Trophoblast cell (in vitro differentiated cells and primary cell): ENCODE measurements around the gene RNU7-1.
A peak's percentile ranks its signal among the peaks of the same experiment; 100 is the strongest.

ENCODE experiments used
- DNase-seq, 2 donors: peaks; one replicate each; pipeline ENCODE4 v3.0.0-alpha.2; 2016
- H2AFZ ChIP-seq: 2 replicates; pipeline ENCODE4 v1.6.1; 2013; ENCODE audit warnings: low read length, moderate library complexity, mild to moderate bottlenecking; ENCODE audit not compliant: insufficient read depth, poor library complexity
- H2AK5ac ChIP-seq: 2 replicates; pipeline ENCODE4 v1.6.1; 2013; ENCODE audit warnings: mild to moderate bottlenecking, low read length
- H2BK120ac ChIP-seq: 2 replicates; pipeline ENCODE4 v1.6.1; 2013; ENCODE audit warnings: low read length, mild to moderate bottlenecking, moderate library complexity; ENCODE audit not compliant: insufficient read depth, poor library complexity
- H2BK12ac ChIP-seq: 2 replicates; pipeline ENCODE4 v1.6.1; 2013; ENCODE audit warnings: mild to moderate bottlenecking, low read length, moderate library complexity
- H2BK5ac ChIP-seq: 2 replicates; pipeline ENCODE4 v1.6.1; 2013; ENCODE audit warnings: low read length, low read depth, moderate library complexity, mild to moderate bottlenecking; ENCODE audit not compliant: poor library complexity
- H3K14ac ChIP-seq: 2 replicates; pipeline ENCODE4 v1.6.1; 2013; ENCODE audit warnings: mild to moderate bottlenecking, low read length
- H3K18ac ChIP-seq: 2 replicates; pipeline ENCODE4 v1.6.1; 2013; ENCODE audit warnings: mild to moderate bottlenecking, low read length
- H3K23ac ChIP-seq: 2 replicates; pipeline ENCODE4 v1.6.1; 2013; ENCODE audit warnings: low read length
- H3K27ac ChIP-seq: 2 replicates; pipeline ENCODE4 v1.5.1; 2013; ENCODE audit warnings: low read depth, mild to moderate bottlenecking, inconsistent platforms, low read length, moderate library complexity
- H3K27me3 ChIP-seq: 2 replicates; pipeline ENCODE4 v1.6.1; 2013; ENCODE audit warnings: inconsistent platforms, mild to moderate bottlenecking, low read length, moderate library complexity; ENCODE audit not compliant: insufficient read depth
- H3K36me3 ChIP-seq, 2 experiments: 1 replicate in 1 of 2; 2 replicates in 1 of 2; pipeline ENCODE4 v1.6.1; 2013; ENCODE audit warnings: low read length in 2 of 2, mild to moderate bottlenecking in 2 of 2, moderate library complexity in 1 of 2; ENCODE audit not compliant: insufficient read depth in 2 of 2, control insufficient read depth in 1 of 2
- H3K4ac ChIP-seq: 2 replicates; pipeline ENCODE4 v1.6.1; 2013; ENCODE audit warnings: low read depth, mild to moderate bottlenecking, low read length, moderate library complexity
- H3K4me1 ChIP-seq, 2 experiments: 1 replicate in 1 of 2; 2 replicates in 1 of 2; pipeline ENCODE4 v1.6.1; 2013; ENCODE audit warnings: low read length in 2 of 2, mild to moderate bottlenecking in 2 of 2, moderate library complexity in 1 of 2; ENCODE audit not compliant: insufficient read depth in 2 of 2, control insufficient read depth in 1 of 2
- H3K4me2 ChIP-seq: 2 replicates; pipeline ENCODE4 v1.6.1; 2013; ENCODE audit warnings: inconsistent platforms, mild to moderate bottlenecking, low read length, moderate library complexity
- H3K4me3 ChIP-seq: 2 replicates; pipeline ENCODE4 v1.5.1; 2013; ENCODE audit warnings: mild to moderate bottlenecking, low read depth, low read length, inconsistent platforms
- H3K79me1 ChIP-seq: one replicate; pipeline ENCODE4 v1.6.1; 2013; ENCODE audit warnings: low read length
- H3K79me2 ChIP-seq: 2 replicates; pipeline ENCODE4 v1.6.1; 2013; ENCODE audit warnings: low read length, mild to moderate bottlenecking; ENCODE audit not compliant: control insufficient read depth, insufficient read depth, poor library complexity
- H3K9ac ChIP-seq: 2 replicates; pipeline ENCODE4 v1.6.1; 2013; ENCODE audit warnings: mild to moderate bottlenecking, low read length
- H3K9me3 ChIP-seq: 2 replicates; pipeline ENCODE4 v1.6.1; 2013; ENCODE audit warnings: low read depth, mild to moderate bottlenecking, control low read depth, inconsistent platforms, low read length; ENCODE audit not compliant: insufficient read depth
- H4K12ac ChIP-seq: 2 replicates; pipeline ENCODE4 v1.6.1; 2013; ENCODE audit warnings: low read depth, mild to moderate bottlenecking, low read length, moderate library complexity
- H4K8ac ChIP-seq: 2 replicates; pipeline ENCODE4 v1.6.1; 2013; ENCODE audit warnings: low read depth, mild to moderate bottlenecking, low read length, moderate library complexity
- H4K91ac ChIP-seq: one replicate; pipeline ENCODE4 v1.6.1; 2013; ENCODE audit warnings: low read depth, mild to moderate bottlenecking, low read length, moderate library complexity
- WGBS: extraction: QIAGEN DNeasy Blood & Tissue Kit; methylation state at CpG from one replicate; pipeline ENCODE4 v1.1.7; 2013; ENCODE audit warnings: missing lambda C conversion rate; ENCODE audit not compliant: insufficient read length, insufficient coverage; ENCODE audit errors: extremely low coverage; 5-methylcytosine and 5-hydroxymethylcytosine counted together

RNU7-1 gene

DNA sequence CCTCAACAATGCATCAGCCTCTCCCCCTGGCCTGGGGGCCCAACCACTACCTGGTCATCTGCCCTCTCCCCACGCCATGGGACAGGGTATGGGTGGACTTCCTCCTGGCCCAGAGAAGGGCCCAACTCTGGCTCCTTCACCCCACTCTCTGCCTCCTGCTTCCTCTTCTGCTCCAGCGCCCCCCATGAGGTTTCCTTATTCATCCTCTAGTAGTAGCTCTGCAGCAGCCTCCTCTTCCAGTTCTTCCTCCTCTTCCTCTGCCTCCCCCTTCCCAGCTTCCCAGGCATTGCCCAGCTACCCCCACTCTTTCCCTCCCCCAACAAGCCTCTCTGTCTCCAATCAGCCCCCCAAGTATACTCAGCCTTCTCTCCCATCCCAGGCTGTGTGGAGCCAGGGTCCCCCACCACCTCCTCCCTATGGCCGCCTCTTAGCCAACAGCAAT is 7.4 kb upstream of the RNU7-1 start:
- H4K8ac ChIP-seq, result no peak overlapping the region
- DNase-seq, result no peak
- no peak overlapping the region for H2BK5ac ChIP-seq
- H2AK5ac ChIP-seq, result no peak overlapping the region
- no peak overlapping the region for H3K27ac ChIP-seq
- no peak overlapping the region for H3K14ac ChIP-seq
- no peak overlapping the region for H3K23ac ChIP-seq
- no peak overlapping the region for H3K4me2 ChIP-seq
- H3K36me3 ChIP-seq, result peaks cover 60 to 68% of the 10 kb centered on the region in 2 experiments
- peaks cover 5 to 9% of the 10 kb centered on the region in 2 experiments for H3K4me1 ChIP-seq
- no peak overlapping the region for H4K91ac ChIP-seq
- H2AFZ ChIP-seq, result no peak overlapping the region
- H3K79me2 ChIP-seq, result peaks cover 8% of the 10 kb centered on the region
- H3K79me1 ChIP-seq, result peaks cover 8% of the 10 kb centered on the region
- H3K9ac ChIP-seq, result no peak overlapping the region
- H3K27me3 ChIP-seq, result no peaks in the 10 kb centered on the region
- no CpG with 5 or more reads among the region's 3 CpGs for WGBS
- H4K12ac ChIP-seq, result no peak overlapping the region
- H2BK120ac ChIP-seq, result no peak overlapping the region
- no peak overlapping the region for H3K4me3 ChIP-seq
- H3K18ac ChIP-seq, result no peak overlapping the region
- H3K9me3 ChIP-seq, result no peaks in the 10 kb centered on the region
- H2BK12ac ChIP-seq, result no peak overlapping the region
- H3K4ac ChIP-seq, result no peak overlapping the region

DNA sequence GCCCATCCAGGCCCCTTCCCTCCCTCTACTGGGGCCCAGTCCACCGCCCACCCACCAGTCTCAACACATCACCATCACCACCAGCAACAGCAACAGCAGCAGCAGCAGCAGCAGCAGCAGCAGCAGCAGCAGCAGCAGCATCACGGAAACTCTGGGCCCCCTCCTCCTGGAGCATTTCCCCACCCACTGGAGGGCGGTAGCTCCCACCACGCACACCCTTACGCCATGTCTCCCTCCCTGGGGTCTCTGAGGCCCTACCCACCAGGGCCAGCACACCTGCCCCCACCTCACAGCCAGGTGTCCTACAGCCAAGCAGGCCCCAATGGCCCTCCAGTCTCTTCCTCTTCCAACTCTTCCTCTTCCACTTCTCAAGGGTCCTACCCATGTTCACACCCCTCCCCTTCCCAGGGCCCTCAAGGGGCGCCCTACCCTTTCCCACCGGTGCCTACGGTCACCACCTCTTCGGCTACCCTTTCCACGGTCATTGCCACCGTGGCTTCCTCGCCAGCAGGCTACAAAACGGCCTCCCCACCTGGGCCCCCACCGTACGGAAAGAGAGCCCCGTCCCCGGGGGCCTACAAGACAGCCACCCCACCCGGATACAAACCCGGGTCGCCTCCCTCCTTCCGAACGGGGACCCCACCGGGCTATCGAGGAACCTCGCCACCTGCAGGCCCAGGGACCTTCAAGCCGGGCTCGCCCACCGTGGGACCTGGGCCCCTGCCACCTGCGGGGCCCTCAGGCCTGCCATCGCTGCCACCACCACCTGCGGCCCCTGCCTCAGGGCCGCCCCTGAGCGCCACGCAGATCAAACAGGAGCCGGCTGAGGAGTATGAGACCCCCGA is 6.8 kb upstream of the RNU7-1 start:
- Histone ChIP-seq H4K12ac (peak overlapping the region; percentile 46), H3K4me2 (peak overlapping the region; percentile 72), H3K79me1 (peaks cover 8% of the 10 kb centered on the region), H3K36me3 (peaks cover 66 to 74% of the 10 kb centered on the region in 2 experiments), H3K9ac (no peak overlapping the region), H2AK5ac (no peak overlapping the region), H2BK5ac (no peak overlapping the region), H3K27me3 (no peaks in the 10 kb centered on the region), H3K27ac (peak overlapping the region; percentile 70), H3K23ac (no peak overlapping the region), H3K18ac (no peak overlapping the region), H3K79me2 (peaks cover 8% of the 10 kb centered on the region), H2BK12ac (no peak overlapping the region), H3K14ac (no peak overlapping the region), H3K4me3 (peak overlapping the region; percentile 54), H3K9me3 (no peaks in the 10 kb centered on the region), H2BK120ac (no peak overlapping the region), H3K4ac (no peak overlapping the region), H4K8ac (peak overlapping the region; percentile 59), H3K4me1 (peaks cover 5 to 9% of the 10 kb centered on the region in 2 experiments), H2AFZ (no peak overlapping the region), H4K91ac (no peak overlapping the region)
- no CpG with 5 or more reads among the region's 36 CpGs for WGBS
- DNase-seq, result no peak

DNA sequence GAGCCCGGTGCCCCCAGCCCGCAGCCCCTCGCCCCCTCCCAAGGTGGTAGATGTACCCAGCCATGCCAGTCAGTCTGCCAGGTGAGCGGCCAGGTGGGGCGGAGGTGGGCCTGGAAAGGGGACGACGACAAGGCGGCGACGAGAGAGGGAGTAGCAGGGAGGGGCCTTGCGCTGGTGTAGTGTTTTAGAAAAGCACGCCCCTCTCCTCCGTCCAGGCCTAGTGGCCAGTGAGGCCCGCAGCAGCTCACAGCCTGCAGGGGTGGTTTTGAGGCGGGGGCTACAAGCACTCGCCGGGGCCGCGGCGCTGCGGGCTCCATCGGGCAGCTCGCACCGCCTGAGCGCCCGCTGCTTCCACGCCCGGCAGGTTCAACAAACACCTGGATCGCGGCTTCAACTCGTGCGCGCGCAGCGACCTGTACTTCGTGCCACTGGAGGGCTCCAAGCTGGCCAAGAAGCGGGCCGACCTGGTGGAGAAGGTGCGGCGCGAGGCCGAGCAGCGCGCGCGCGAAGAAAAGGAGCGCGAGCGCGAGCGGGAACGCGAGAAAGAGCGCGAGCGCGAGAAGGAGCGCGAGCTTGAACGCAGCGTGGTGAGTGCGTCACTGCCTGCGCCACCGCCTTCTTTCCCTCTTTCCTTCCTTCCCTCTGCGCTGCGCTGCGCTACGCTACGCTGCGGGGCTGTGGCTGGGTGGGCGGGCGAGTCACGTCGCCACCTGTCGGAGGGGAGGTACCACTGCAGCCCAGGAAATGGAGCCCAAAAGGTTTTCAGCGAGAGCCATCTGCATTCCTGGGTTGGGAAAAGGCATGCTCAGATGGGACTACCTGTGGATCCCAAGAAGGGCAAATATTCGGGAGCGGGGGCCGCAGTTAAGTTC is 5.9 kb upstream of the RNU7-1 start:
- H3K23ac ChIP-seq, result no peak overlapping the region
- peak overlapping the region; percentile 84 for H4K8ac ChIP-seq
- peaks cover 8% of the 10 kb centered on the region for H3K79me1 ChIP-seq
- H4K91ac ChIP-seq, result peak overlapping the region; percentile 71
- peak overlapping the region; percentile 54 for H3K4me3 ChIP-seq
- peak overlapping the region; percentile 28 for H3K4ac ChIP-seq
- peak overlapping the region; percentile 70 for H3K27ac ChIP-seq
- peak overlapping the region; percentile 31 for H3K18ac ChIP-seq
- H3K4me2 ChIP-seq, result peak overlapping the region; percentile 72
- DNase-seq, result peak; percentile 96 to 98
- H2BK120ac ChIP-seq, result peak overlapping the region; percentile 34
- peak overlapping the region; percentile 77 for H3K9ac ChIP-seq
- peak overlapping the region; percentile 71 for H3K14ac ChIP-seq
- H3K27me3 ChIP-seq, result no peaks in the 10 kb centered on the region
- H4K12ac ChIP-seq, result peak overlapping the region; percentile 56
- peaks cover 5% of the 10 kb centered on the region for H3K79me2 ChIP-seq
- peaks cover 66 to 74% of the 10 kb centered on the region in 2 experiments for H3K36me3 ChIP-seq
- H2BK5ac ChIP-seq, result peak overlapping the region; percentile 29
- H3K4me1 ChIP-seq, result peaks cover 7 to 9% of the 10 kb centered on the region in 2 experiments
- no CpG with 5 or more reads among the region's 80 CpGs for WGBS
- H2BK12ac ChIP-seq, result no peak overlapping the region
- no peak overlapping the region for H2AFZ ChIP-seq
- peak overlapping the region; percentile 61 for H2AK5ac ChIP-seq
- peaks cover 2% of the 10 kb centered on the region for H3K9me3 ChIP-seq

- H3K4ac ChIP-seq, result peak overlapping the region; percentile 28
- peak overlapping the region; percentile 55 for H4K12ac ChIP-seq
- H3K27ac ChIP-seq, result peak overlapping the region; percentile 4
- peaks cover 63 to 70% of the 10 kb centered on the region in 2 experiments for H3K36me3 ChIP-seq
- peak overlapping the region; percentile 33 for H3K4me2 ChIP-seq
- peak overlapping the region; percentile 19 for H3K14ac ChIP-seq
- no peaks in the 10 kb centered on the region for H3K27me3 ChIP-seq
- no peak overlapping the region for H3K23ac ChIP-seq
- H3K9me3 ChIP-seq, result peaks cover 2% of the 10 kb centered on the region
- peak overlapping the region; percentile 40 for H3K18ac ChIP-seq
- no CpG with 5 or more reads among the region's 32 CpGs for WGBS
- peaks cover 8% of the 10 kb centered on the region for H3K79me1 ChIP-seq
- no peak overlapping the region for H3K4me3 ChIP-seq
- peak overlapping the region; percentile 38 for H2AK5ac ChIP-seq
- H2BK12ac ChIP-seq, result peak overlapping the region; percentile 13
- peaks cover 5% of the 10 kb centered on the region for H3K79me2 ChIP-seq
- no peak overlapping the region for H2BK120ac ChIP-seq
- H2AFZ ChIP-seq, result no peak overlapping the region
- peak overlapping the region; percentile 18 for H4K8ac ChIP-seq
- no peak for DNase-seq
- H4K91ac ChIP-seq, result peak overlapping the region; percentile 33
- peaks cover 7 to 9% of the 10 kb centered on the region in 2 experiments for H3K4me1 ChIP-seq
- no peak overlapping the region for H3K9ac ChIP-seq
- no peak overlapping the region for H2BK5ac ChIP-seq
Observed at GRCh38 chr12:6938353-6939190, 5.0 kb upstream of the RNU7-1 start.
